GM21737 (cell line): Measurements from ENCODE around the gene GLI2.

Experiments used
- ATAC-seq: cut with Tn5 transposase; IDR thresholded peaks from one replicate; pipeline ENCODE4 v1.9.1; 2021; ENCODE audit warnings: mild to moderate bottlenecking, moderate library complexity; ENCODE audit not compliant: unreplicated experiment

Gene GLI2

DNA sequence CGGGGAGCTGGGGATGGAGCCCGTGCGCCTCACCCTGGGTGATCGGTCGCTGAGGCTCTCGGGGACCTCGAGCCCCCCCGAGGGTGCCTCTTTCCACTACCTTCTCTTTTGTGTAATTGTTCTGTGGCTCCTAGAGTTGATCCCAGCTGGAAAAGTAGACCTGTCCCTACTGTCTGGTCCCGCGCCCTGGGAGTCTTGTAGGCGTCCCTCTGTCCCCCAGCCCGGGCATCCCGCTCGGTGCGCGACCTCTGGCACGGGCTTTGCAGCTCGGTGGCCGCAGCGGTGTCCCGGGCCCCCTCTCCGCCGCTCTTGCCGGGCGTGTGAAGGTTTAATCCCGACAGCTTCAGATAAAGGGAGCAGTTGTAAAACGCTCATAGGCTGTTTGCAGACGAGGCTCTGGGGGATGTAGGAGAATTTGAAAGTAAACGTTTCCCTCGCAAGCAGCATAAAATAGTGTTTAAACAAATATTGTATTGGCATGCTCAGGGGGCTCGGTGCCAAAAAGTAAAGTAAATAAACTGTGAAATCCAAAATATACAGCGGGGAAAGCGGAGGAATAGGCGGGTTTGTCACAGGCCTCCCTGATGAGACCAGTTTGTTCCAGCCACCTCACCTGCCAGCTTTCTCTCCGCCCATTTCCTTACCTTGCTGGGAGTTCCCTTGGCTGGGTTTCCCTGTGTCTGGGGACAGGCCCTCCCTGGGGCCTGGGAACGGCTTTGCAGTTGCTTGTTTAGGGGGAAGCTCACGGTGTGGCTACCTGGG lies 1.9 kb downstream of the GLI2 start:
- ATAC-seq: no peak

DNA sequence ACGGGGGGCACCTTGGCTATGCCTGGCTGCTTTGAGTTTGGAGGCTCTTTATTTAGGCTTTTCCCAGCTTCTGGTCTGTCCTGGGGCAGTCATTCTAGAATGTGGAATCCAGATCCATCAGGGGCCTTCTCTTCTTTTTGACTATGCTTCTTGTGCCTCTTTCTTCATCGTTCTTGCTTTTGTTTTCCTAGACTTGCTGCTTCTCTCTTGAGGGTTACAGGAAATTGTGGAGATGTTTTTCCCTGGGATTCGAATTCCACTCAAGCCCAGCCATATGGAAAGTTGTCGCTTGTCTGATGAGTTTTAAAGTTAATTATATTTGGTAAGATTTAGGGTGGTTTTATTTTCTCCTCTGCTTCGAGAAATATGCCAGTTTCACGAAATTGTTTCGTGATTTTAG lies 2.4 kb downstream of the GLI2 start:
- no peak for ATAC-seq

DNA sequence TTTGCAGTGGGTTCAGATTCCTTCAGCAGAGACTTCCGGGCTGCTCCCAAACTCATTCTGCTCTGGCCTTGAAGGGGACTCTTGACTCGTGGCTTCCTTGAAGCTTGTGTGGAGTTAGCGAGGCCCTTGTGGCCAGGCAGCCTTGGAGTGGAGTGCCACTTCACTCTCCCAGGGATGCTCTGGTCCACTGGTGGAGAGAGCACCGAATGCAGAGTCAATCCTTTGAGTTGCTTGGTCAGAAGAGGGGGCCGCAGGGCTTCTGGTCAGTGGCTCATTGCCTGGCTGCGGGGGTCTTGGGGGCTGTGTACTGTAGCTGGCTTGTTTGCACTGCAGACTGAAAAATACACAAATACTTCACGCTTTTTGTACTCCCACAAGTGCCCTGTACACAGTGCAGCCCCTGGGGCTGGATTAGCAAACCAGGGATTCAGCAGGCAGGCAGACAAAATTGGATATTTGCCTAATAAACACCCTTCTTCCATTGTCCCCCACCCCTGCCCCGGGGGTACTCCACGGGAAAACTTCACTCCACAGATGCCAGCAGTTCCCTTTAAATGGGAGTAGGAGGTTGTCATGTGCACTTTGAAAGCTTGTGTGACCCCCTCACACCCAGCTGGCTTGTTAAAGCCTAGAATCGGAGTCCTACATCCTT lies 3.2 kb downstream of the GLI2 start:
- ATAC-seq: no peak

DNA sequence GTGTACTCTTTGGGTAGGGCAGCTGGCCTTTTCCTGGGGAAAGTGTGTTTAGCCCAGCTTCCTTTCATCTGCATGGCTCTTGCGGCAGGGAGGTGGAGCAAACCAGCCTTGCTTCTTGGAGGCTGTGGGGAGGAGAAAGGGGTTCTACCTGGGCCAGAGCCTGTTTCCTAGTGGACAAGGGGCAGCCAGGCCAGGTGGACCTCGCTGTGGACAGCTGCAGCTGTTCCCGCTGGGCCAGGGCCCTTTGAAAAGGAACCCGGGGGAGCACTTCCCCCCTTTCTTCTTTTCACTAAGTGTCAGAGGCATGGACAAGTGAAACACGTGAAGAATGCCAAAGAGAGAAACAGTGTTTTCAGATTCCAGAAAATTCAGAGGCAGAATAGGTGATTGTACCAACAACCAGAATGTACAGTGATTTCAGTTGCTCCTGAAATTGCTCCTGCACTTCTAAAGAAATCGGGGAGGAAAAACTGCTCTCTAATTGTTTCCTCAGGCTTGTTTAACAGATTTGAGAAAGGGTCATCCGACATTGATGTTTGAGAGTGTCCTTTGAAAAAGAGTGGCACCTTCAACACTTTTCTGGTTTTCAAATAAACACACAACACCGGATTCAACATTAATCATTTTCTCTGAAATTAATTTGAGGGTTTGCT lies 3.9 kb downstream of the GLI2 start:
- ATAC-seq: no peak

DNA sequence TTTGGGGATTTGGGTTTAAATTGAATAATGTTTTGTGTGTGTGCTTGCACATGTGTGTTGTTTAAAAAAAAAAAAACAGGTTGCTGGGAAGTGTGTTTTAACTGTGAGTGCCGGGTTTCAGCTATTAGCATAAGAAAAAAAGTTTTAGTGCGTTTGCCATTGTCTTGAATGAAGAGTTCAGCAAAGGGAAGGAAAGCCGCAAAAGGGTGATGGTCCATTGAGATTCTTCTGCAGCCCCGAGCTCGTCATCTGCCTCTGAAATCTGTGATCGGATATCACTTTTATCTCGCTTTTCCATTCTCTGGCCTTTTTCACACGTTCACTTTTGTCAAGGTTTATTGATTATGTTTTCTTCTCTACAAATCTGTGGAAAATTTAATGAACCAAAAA lies 4.7 kb downstream of the GLI2 start:
- no peak for ATAC-seq

DNA sequence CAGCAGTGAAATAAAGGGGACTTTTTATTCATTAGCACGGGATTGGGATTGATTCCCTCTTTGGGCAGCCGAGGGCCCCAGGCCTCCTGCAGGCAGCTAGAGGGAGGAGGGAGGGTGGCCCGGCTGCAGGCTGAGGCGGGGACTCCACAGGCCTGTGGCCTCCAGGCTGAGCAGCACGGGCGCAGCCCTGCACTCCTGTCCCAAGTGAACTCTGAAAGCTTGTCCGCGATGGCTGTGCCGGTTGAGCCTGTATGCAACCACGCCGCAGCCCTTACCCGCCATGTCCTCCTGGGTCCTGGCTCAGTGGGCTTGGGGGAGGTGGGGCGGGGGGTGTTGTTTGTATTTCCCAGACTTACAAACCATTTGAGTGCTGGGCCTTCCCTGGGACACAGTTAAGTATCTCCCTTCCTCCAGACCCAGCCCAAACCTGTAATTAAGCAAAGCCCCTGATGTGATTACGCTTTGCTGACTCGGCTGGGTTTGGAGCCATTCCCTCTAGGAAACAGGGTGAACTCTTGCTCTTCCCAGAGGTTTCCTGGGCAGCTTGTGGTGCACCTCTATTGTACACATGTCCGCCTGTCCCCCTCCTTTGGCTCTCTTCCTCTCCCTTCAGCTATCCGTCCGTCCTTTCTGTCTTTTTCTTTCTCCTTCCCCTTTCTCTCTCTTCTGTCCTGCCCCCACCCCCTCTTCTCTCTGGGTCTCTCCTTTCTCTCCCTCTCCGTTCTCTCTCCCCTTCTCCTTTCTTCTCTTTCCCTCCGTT lies 5.3 kb downstream of the GLI2 start:
- ATAC-seq: no peak

DNA sequence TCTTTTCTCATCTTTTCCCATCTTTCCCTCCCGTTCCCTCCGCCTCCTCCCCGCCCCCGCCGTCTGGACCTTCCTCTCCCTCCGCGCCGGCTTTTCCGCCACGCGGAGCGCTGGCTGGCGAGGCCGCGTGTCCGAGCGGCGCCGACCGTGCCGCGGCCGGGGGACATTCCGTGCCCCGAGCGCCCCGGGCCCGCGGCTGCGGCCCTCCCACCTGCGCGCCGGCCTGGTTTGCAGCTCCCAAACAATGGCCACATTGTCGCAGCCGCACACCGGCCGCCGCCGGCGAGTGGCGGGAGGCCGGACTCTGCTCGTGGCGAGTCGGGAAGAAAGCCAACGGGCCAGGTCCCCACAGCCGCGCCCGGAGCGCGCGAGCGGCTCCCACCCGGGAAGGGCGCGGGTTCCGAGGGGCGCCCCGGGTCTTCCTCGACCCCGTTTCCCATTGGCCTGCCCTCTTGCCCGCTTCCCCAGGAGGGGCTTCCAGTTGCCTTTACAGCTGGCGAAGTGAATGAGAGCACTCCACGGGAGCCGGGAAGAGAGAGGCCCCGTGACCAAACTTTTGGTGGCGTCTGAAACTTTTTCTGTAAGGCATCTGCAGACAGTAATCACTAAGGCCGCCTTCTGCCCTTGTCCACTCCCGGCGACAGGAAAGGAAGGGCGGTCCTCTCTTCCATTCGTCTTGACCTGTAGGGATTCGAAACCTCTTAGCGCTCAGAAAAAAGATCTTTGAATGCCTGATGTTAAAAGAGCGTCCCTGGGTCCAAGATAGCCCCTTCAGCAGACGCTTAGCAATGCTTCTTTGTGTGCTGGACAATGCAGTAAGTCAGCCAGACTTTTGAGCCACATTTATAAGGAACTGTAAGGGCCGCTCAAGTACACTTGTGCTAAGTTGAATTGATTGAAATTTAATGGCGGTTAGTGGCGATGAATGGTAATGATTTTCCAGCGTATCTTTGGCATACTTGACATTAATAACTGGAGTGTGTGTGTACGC lies 6.2 kb downstream of the GLI2 start:
- ATAC-seq: no peak

DNA sequence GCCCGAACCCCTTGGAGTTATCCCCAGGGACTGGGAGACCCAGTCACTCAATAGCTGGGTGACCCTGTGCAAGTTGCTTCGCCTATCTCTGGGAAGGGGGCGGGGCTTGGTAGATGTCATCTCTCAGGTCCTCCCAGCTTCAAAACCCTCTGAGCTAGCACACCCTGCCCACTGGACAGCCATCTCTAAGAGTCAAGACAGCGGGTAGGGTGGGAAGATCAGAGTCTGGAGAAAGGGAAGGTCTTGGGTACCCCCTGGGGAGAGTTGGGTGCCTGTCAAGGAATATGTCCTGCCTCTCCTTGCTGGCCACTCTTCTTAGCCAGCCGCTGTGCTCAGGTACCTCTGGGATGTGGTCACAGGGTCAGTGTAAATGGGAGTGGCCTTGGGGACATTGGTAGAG lies 8.0 kb downstream of the GLI2 start:
- ATAC-seq: no peak

DNA sequence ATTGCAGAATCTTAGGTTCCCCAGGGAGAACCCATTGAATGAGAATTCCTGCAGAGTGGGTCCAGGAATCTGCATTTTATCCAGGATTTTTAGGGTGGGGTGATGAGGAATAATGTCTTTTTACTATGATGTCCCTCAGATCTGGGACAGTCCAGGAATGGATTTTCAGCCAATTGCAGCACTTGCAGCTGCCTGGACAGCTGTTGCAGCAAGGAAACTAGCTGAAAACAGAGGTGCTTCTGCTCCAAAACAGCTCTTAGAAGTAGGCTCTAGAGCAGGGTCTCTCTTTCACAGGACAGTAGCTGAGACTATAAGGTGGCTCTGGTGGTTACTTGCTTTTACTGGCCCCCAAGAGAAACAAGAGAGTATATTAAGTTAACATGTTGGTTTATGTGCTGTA lies 9.1 kb downstream of the GLI2 start:
- no peak for ATAC-seq

DNA sequence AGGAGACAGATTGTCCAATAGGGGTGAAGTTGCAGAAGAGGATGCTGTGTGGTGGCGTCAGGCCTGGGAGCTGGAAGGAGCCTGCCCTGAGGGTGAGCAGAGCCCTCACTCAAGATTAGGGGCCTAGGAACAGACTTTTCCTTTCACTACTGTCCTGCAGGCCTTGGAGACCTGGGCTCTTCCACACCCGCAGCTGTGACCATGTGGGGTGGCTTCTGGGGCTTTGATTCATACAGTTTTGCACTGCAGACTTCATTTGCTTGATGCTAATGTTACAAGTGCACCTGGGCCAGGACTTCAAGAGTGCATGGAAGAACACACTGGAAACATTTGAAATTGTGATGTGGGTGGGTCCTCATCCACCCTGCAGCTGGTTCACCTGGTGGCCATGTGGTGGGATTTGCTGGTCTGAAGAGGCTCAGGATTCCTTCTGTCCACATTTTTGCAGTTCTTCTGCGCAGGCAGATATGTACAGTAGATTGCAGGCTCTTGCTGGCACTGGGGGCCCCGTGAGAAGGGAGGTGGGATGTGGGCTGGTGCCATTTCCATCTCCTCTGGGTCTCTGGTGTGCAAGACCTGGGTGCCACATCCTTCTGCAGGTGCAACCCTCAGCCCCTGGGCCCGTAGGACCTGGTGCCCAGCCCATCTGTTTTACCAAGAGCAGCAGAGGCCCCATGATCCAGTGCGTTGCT lies 9.9 kb downstream of the GLI2 start:
- ATAC-seq: no peak

DNA sequence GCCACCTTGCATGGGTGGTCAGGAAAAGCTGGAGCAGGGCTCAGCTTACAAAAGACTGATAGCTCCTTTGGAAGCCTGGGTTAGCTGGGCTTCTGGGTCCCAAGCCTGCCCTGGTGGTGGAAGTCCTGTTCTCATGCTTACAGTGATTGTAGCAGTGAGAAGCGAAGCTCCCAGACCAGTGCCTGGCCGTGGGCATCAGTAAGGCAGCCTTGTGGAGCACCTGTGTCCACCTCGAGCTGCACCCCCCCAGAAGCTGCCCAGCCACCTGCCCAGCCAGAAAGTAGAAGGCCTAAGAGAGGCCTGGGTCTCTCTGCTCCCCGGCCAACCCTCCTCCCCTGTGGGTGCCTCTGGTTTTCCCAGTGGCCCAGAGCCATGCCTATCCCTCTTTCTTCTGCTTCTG lies 10.5 kb downstream of the GLI2 start:
- ATAC-seq: no peak

DNA sequence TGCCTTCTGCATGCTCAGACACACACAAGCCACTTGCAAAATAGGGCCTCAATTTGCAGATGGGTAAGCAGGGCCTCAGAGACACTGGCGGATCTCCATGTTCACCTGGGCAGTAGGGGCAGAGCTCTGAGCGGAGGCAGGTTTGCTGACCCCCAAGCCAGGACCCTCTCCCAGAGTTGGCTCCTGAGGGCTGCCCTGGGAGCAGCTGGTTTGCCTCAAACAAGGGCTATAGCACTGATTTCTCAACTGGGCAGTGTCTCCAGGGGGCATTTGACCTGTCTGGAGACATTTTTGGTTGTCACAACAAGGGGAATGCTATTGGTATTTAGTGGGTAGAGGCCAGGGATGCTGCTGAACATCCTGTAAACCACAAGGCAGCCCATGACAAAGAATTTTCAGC lies 11.6 kb downstream of the GLI2 start:
- ATAC-seq: no peak

DNA sequence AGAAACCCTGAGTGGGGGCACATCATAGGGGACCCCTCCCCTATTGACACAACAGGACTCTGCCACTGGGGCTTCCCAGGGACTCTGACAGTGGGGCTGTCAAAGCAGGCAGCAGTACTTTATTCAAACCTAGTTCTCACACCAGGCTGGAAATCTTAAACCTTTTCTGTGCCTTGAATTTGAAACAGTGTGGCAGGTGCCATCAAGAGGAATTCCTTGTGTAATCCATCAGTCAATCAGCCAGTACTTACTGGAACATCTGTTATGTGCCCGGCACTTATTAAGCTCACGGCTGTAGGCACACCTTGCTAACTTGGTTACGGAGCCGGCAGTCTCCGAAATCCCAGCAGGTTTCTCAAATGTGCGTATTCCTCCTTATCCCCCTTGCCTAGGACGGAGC lies 12.0 kb downstream of the GLI2 start:
- no peak for ATAC-seq

DNA sequence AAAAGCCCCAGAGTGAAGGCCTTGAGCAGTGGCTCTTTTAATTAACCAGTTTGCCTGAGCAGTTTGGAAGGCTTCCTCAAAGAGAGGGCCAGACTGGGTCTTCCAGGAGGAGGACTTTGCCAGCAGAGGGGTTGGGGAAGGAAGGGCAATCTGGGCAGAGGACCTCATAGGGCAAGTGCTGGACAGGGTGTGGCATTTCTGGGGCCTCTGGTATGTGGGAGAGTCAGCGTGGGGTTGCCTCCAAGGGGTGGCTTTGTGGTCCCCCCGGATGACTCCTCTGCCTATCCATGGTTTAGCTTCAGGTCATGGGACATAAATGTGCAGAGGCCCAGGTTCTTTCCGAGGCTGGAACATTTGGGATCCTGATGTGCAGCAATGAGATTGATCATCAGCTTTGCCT lies 12.6 kb downstream of the GLI2 start:
- ATAC-seq: no peak

DNA sequence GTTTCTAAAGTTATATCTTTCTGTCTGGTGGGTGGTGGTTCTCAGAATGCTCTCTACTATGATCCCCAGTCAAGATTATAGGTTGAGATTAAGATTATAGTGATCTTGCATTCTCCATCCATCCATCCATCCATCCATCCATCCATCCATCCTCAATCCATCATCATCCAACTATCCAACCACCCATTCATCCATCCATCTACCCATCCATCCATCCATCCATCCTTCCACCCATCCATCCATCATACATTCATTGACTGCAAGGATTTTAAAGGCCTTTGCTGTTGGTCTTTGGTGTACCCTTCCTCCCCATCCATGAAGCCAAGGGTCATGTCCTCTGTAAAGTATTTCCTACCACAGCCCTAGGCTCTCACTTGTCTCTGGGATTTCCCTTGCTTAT lies 13.1 kb downstream of the GLI2 start:
- no peak for ATAC-seq

DNA sequence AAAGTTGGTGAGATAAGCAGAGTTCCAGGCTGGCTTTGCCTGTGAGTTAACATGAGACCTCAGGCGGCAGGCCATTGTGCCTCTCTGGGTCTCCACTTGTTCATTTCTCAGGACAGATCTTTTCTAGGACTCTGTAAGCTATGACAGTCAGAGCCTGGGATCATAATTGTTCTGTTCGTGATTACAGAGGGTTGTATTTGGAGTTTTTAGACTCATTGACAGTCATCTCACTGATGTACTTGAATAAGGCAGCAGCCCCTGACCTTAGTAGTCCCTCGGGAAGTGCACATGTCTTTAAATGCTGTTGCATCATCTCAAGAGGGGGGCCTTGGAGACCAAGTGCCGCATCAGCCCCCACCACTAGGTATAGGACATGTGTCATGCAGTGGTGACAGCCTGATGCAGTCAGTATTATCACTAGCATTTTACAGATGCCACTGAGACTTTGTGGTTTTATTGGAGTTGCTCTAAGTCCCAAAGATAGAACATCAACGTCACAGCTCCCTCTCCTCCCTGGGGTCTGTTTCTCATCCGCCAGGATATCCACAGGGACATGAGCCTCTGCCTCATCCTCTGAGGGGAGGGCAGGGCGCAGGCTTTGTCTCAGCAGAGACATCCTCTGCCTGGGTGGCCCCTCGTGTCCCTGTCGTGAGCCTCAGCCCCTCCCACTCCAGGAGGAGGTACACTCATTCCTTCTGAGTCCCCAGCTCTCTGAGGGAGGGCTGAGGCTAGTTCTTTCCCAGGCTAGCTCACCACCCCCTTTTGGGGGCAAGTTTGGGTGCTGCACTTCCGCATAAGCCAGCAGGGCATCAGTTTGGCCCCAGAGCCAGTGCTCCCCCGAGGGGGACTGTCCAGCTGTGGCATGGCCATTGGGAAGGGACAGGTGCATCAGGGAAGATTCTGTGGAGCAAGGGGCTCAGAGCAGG lies 14.1 kb downstream of the GLI2 start:
- no peak for ATAC-seq

DNA sequence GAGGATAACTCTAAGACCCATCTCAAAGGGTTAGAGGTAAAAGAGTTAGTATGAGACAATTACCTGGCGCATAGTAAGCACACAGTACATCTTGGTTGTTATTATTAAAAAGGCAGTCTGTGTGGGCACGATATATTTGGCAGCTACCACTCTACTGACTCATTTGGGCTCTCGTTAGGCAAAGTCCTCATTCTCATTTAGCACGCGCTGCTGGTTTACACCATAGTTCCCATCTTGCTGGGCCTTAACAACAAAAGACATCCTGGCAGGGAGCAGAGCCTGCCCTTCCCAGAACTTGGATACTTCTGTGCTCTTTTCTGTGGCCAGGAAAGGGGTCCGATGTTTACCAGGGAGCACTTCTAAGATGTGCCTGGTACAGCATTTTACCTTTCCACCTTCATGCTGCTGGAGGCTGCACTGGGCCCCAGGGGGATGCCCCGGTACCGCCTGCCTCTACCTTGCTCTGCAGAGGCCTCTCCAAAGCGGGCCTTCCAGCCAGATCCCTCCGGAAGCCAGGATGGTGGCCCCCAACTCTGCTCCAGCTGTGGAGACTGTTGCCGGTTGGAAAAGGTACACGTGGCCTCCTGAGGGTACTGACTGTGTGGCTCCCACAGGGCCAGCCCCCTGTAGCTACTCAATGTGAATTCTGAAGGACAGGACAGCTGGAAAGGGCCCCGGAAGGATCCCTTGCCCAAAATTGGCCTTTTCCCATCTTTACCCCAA lies 15.0 kb downstream of the GLI2 start:
- no peak for ATAC-seq

DNA sequence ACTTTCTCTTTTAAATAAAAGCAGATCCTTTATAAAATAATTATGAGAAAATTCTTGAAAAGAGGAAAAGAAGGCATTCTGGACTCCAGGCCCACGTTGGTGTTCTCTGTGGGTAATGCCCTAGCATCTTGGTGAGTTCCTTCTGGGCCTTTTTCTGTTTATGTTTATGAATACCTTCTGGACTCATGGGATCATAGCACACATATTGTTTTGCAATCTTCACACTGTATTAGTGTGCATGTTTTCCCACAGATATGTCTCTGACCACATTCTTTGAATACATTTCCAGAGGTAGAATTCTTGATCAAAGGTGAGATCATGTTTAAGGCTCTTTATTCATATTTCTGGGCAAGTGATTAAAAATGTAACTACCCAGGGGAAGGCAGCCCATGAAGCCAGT lies 15.9 kb downstream of the GLI2 start:
- no peak for ATAC-seq
